ENCODE measurements around the gene MGAT5B. TPM values are rescaled to one million over a fixed set of nuclear protein-coding genes. Genes with fewer than 3 reads are reported as not detected.

Gene MGAT5B
- total RNA-seq, 1 experiment from 2014 or later: 4.4 TPM

GRCh38 chr17:76986365-76986764, 118.2 kb downstream of the MGAT5B start:
- no peaks in the 10 kb centered on the region for H3K79me2 ChIP-seq (ENCODE audit: insufficient read depth, low read length)
- ChIA-PET CTCF (no interaction called here), POLR2A (no interaction called here), RAD21 (ENCODE audit: low non-redundant PET in 1 of 2, low total read pairs in 2 of 2, uncharacterized antibody in 2 of 2, unreplicated experiment in 2 of 2) (no interaction called here)
- DNase-seq (ENCODE audit: low read depth, low spot score): no peak
- no peaks in the 10 kb centered on the region for H3K9me2 ChIP-seq (ENCODE audit: insufficient read depth)
- no peaks in the 10 kb centered on the region for H3K9me3 ChIP-seq (ENCODE audit: control insufficient read depth in 1 of 2, insufficient read depth in 1 of 2, low read depth in 1 of 2, low read length in 2 of 2)
- no peak overlapping the region for H2AFZ ChIP-seq (ENCODE audit: low read depth, low read length, poor library complexity, severe bottlenecking)
- H3K27me3 ChIP-seq (ENCODE audit: insufficient read depth, low read length): peaks cover 14% of the 10 kb centered on the region; the same call in 1 of the 2 replicates
- ATAC-seq: no peak
- no peak overlapping the region for H3K4me2 ChIP-seq (ENCODE audit: low read length)
- H4K20me1 ChIP-seq (ENCODE audit: insufficient read depth): no peaks in the 10 kb centered on the region
- H3K4me1 ChIP-seq (ENCODE audit: control insufficient read depth in 1 of 2, insufficient read depth in 2 of 2, low read length in 2 of 2): no peaks in the 10 kb centered on the region
- no peak overlapping the region for H3K9ac ChIP-seq (ENCODE audit: low read length)
- TF ChIP-seq EGR1 (IDR thresholded peaks at IDR 0.05; ENCODE audit: low read depth): no peak
- no peak for TF ChIP-seq YY1 (IDR thresholded peaks at IDR 0.05; ENCODE audit: extremely low read depth, insufficient replicate concordance, low read depth, low read length)
- TF ChIP-seq MAX (IDR thresholded peaks at IDR 0.05): no peak
- no peak for TF ChIP-seq SRF (IDR thresholded peaks at IDR 0.05; ENCODE audit: low read depth)
- no peak for TF ChIP-seq POLR2AphosphoS5 (IDR thresholded peaks at IDR 0.05; ENCODE audit: low read depth, low read length)
- no peak for TF ChIP-seq REST (IDR thresholded peaks at IDR 0.05; ENCODE audit: low read depth)
- TF ChIP-seq CEBPB (IDR thresholded peaks at IDR 0.05; ENCODE audit: low read depth): no peak
- no peaks in the 10 kb centered on the region for H3K36me3 ChIP-seq (ENCODE audit: control insufficient read depth in 1 of 2, insufficient read depth in 2 of 2, low read length in 2 of 2)
- intact Hi-C loops (cut with micrococcal nuclease): no loop called here
- no TSS peak for BruUV-seq (replicated peaks)
- no peak overlapping the region for H3K4me3 ChIP-seq (replicated peaks in 1 of 2; ENCODE audit: low read depth in 1 of 2, low read length in 2 of 2)
- no peak overlapping the region for H3K27ac ChIP-seq (ENCODE audit: low read depth, low read length)
